H1 (cell line): Measurements from ENCODE around the gene TMEM178B. TPM values are rescaled to one million over a fixed set of nuclear protein-coding genes. Genes with fewer than 3 reads are reported as not detected.
A peak's percentile ranks its signal among the peaks of the same experiment; 100 is the strongest.

Experiments used
- ASH2L ChIP-seq: fragments of 200-600, 300-600 bp; sonication (generic); IDR thresholded peaks from one replicate; pipeline ENCODE4 v1.7.1; 2017; ENCODE audit warnings: low read length
- ATF3 ChIP-seq: IDR thresholded peaks from 2 replicates; pipeline ENCODE4 v1.6.1; 2011; ENCODE audit warnings: low read depth, mild to moderate bottlenecking, low read length; ENCODE audit not compliant: insufficient read depth
- CHD7 ChIP-seq: fragments of 300-600 bp; sonication (generic); IDR thresholded peaks from 2 replicates; pipeline ENCODE4 v1.7.1; 2012; ENCODE audit warnings: low read length, moderate library complexity, mild to moderate bottlenecking, inconsistent platforms; ENCODE audit not compliant: insufficient replicate concordance
- E2F6 ChIP-seq: IDR thresholded peaks from 2 replicates; pipeline ENCODE4 v1.6.1; 2012; ENCODE audit warnings: inconsistent platforms
- KDM1A ChIP-seq: fragments of 200-600, 300-600 bp; sonication (generic); IDR thresholded peaks from 2 replicates; pipeline ENCODE4 v1.7.1; 2016; ENCODE audit warnings: mild to moderate bottlenecking, low read length, borderline replicate concordance
- KDM4A ChIP-seq: IDR thresholded peaks from one replicate; pipeline ENCODE4 v1.7.1; 2012; ENCODE audit warnings: low read depth, mild to moderate bottlenecking, moderate library complexity, low read length, inconsistent platforms; ENCODE audit not compliant: severe bottlenecking
- KDM5A ChIP-seq: fragments of 200-600 bp; IDR thresholded peaks from 2 replicates; pipeline ENCODE4 v1.7.1; 2012; ENCODE audit warnings: mild to moderate bottlenecking, low read length, inconsistent platforms, mixed read lengths
- RAD21 ChIP-seq, 2 experiments: IDR thresholded peaks in 1 of 2; conservative IDR thresholded peaks in 1 of 2; 2 replicates each; pipeline ENCODE4 v1.6.1; 2011; ENCODE audit warnings: low read depth in 2 of 2, low read length in 2 of 2, improper control_type of control experiment in 1 of 2, inconsistent platforms in 1 of 2, mild to moderate bottlenecking in 1 of 2, moderate library complexity in 1 of 2
- SIX5 ChIP-seq: IDR thresholded peaks from 2 replicates; pipeline ENCODE4 v1.6.1; 2011; ENCODE audit warnings: mild to moderate bottlenecking, low read depth, low read length
- ZNF274 ChIP-seq: IDR thresholded peaks from 2 replicates; pipeline ENCODE4 v1.7.0; 2012; ENCODE audit warnings: low read length, borderline replicate concordance; ENCODE audit errors: extremely low read depth
- polyA plus RNA-seq, 7 experiments: library from polyadenylated mRNA; depleted of rRNA in 3 of 7; stranded (reverse) in 5 of 7; unstranded in 2 of 7; fragments of >200 nt in 5 of 7; fragments of 200-250 nt in 2 of 7; gene quantifications; 1 replicate in 5 of 7; 2 replicates in 1 of 7; 4 replicates in 1 of 7; pipeline versions ENCODE4 v1.2.1 to v1.2.3, GENCODE V29; 2011 to 2013; ENCODE audit warnings: missing spikeins in 2 of 7, mixed read lengths in 2 of 7
- total RNA-seq: library from RNA; stranded (reverse); fragmentation: NEBNext Ultra II Directional; extraction: Animal tissue kit (Norgen Biotek cat#: 25700); gene quantifications from 2 replicates; pipeline ENCODE4 v1.2.1, GENCODE V29; 2021

TMEM178B gene
- total and polyA plus RNA-seq, 2 of the 8 experiments (the other 6 are each of a cell fraction or from before 2014, with no cell fraction given), result 5.3 to 18.1 TPM

GRCh38 chr7:141073173-141073640 is 657 bp upstream of the TMEM178B start (continued):
- TF ChIP-seq CHD7 (no peak), KDM1A (no peak), ZNF274 (no peak), KDM5A (no peak), SIX5 (no peak), KDM4A (peak; percentile 46), RAD21 (IDR thresholded peaks at IDR 0.05 in 1 of 2, conservative IDR thresholded peaks at IDR 0.05 in 1 of 2; ENCODE audit: low read depth in 2 of 2, low read length in 2 of 2) (peak in 1 of 2 experiments; percentile 9; a peak in 1 of 4 replicates), ATF3 (no peak), ASH2L (no peak), E2F6 (peak; percentile 57; the same call in 1 of the 2 replicates)
